PFSK-1 (cell line): ENCODE measurements around the gene MED4.

Experiments used
- FOXP2 ChIP-seq: optimal IDR thresholded peaks from 2 replicates; pipeline ENCODE3; 2011; ENCODE audit warnings: borderline replicate concordance, control low read depth, inconsistent platforms; ENCODE audit not compliant: insufficient read depth; ENCODE audit errors: extremely low read length, extremely low read depth
- POLR2AphosphoS5 ChIP-seq: IDR thresholded peaks from 2 replicates; pipeline ENCODE4 v1.6.1; 2012; ENCODE audit warnings: low read depth, mild to moderate bottlenecking, control low read depth, low read length, moderate library complexity
- SIN3A ChIP-seq: IDR thresholded peaks from 2 replicates; pipeline ENCODE4 v1.6.1; 2012; ENCODE audit warnings: mild to moderate bottlenecking, low read length, moderate library complexity, borderline replicate concordance; ENCODE audit not compliant: insufficient read depth
- TAF1 ChIP-seq: IDR thresholded peaks from 2 replicates; pipeline ENCODE4 v1.6.1; 2012; ENCODE audit warnings: low read length, control low read depth, borderline replicate concordance; ENCODE audit not compliant: insufficient read depth
- TF ChIP-seq, protein P1 (sequence below), 2 experiments: IDR thresholded peaks; 2 replicates each; pipeline versions ENCODE4 v1.6.1 to v1.8.0; 2011 to 2012; ENCODE audit warnings: low read depth in 2 of 2, low read length in 2 of 2, control low read depth in 1 of 2, inconsistent platforms in 1 of 2, mild to moderate bottlenecking in 1 of 2, moderate library complexity in 1 of 2; ENCODE audit not compliant: insufficient read depth in 1 of 2

Gene MED4

DNA sequence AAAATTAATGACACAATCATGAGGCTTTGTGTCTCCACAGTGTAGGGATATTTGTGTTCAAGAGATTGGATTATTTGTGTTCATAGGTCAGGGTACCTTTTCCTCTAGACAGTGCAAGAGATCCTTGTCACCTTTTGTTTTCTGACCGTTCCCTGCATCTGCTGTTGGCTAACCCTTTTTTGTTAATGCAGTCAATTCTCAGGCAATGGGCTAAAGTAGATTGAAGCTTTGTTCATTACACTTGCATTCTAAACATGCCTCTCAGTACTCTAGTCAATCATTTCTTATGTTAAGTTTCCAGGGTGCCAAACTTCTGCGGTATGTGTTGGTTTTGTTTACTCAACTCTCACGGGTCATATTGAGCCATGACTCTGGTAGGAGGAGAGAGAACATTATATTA is 1.8 kb upstream of the MED4 start:
- TF ChIP-seq SIN3A (no peak), TAF1 (no peak), FOXP2 (no peak), POLR2AphosphoS5 (no peak)
- TF ChIP-seq, protein P1, sequence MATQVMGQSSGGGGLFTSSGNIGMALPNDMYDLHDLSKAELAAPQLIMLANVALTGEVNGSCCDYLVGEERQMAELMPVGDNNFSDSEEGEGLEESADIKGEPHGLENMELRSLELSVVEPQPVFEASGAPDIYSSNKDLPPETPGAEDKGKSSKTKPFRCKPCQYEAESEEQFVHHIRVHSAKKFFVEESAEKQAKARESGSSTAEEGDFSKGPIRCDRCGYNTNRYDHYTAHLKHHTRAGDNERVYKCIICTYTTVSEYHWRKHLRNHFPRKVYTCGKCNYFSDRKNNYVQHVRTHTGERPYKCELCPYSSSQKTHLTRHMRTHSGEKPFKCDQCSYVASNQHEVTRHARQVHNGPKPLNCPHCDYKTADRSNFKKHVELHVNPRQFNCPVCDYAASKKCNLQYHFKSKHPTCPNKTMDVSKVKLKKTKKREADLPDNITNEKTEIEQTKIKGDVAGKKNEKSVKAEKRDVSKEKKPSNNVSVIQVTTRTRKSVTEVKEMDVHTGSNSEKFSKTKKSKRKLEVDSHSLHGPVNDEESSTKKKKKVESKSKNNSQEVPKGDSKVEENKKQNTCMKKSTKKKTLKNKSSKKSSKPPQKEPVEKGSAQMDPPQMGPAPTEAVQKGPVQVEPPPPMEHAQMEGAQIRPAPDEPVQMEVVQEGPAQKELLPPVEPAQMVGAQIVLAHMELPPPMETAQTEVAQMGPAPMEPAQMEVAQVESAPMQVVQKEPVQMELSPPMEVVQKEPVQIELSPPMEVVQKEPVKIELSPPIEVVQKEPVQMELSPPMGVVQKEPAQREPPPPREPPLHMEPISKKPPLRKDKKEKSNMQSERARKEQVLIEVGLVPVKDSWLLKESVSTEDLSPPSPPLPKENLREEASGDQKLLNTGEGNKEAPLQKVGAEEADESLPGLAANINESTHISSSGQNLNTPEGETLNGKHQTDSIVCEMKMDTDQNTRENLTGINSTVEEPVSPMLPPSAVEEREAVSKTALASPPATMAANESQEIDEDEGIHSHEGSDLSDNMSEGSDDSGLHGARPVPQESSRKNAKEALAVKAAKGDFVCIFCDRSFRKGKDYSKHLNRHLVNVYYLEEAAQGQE (IDR thresholded peaks at IDR 0.05; ENCODE audit: insufficient read depth in 1 of 2, low read depth in 2 of 2, low read length in 2 of 2), result no peak

DNA sequence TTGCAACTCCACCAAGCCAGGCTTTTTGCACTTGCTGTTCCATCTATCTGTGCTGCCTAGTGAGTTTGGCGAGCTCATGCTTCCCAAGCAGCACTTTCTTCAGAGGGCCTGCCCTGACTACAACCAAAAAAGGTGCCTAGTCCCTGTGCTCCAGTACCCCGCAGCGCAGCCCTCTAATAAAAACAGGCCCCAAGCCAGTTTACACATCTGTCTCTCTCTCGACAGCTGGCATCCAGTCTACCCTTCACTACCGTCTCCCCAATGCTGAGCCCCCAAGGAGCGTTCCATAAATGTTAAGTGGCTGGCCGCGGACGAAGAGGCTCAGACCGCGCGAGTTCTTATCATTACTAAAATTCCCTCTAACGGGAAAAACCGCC is 512 bp downstream of the MED4 start:
- no peak for TF ChIP-seq TAF1
- TF ChIP-seq SIN3A, result no peak
- no peak for TF ChIP-seq FOXP2
- TF ChIP-seq, protein P1 (IDR thresholded peaks at IDR 0.05; ENCODE audit: insufficient read depth in 1 of 2, low read depth in 2 of 2, low read length in 2 of 2), result no peak
- no peak for TF ChIP-seq POLR2AphosphoS5

DNA sequence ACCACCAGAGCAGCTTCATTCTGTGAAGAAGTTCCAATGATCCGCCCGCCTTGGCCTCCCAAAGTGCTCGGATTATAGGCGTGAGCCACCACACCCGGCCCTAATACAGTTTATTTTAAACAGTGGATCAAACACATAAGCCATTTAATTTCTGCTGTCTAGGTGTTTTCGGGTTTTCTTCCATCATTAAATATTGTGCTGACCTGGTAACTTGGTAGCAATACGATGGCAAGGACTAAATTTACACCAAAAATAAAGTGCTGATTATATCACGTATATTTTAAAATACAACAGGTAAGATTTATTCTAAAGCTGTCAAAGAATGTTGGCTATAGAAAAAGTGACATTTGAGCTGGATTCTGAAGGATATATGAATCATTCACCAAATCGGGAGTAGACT is 1.3 kb downstream of the MED4 start:
- no peak for TF ChIP-seq SIN3A
- TF ChIP-seq TAF1, result no peak

DNA sequence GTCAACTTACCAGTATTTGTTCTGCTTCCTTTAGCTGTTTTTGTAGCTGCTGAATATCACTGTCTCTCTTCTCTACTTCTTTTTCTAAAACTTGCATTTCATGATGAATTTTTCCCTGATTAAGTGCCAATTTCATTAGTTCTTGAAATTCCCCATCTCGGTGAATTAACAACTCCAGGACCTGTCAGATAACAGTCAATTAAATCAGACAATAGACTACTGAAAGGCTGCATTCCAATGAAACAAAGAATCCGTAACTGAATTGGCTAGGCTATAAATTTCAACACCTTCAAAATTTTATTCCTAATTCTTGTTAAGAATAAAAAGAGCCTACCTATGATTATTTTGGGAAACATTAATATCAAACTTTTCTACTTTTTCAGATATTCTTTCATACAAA is 8.6 kb downstream of the MED4 start:
- TF ChIP-seq POLR2AphosphoS5, result no peak
- TF ChIP-seq FOXP2, result no peak
- no peak for TF ChIP-seq SIN3A
- TF ChIP-seq, protein P1 (IDR thresholded peaks at IDR 0.05; ENCODE audit: insufficient read depth in 1 of 2, low read depth in 2 of 2, low read length in 2 of 2), result no peak
- TF ChIP-seq TAF1, result no peak

DNA sequence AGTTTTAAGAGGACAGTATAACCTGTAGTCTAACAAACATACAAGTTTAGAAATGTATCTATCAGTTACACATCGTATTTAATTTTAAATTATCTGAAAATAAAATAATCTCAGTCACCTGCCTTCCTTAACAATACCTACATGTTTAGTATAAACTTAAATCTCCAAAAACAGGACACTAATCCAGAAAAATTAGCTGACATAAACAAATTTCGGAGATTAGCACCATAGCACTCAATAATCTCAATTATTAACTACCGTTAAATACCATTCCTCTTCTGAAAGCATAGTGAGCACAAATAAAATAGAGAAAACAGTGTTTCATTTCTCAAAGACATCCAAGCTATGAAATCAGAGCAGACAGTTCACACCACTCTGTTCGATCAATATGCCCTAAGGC is 13.2 kb downstream of the MED4 start:
- TF ChIP-seq SIN3A (no peak), TAF1 (no peak), POLR2AphosphoS5 (no peak), FOXP2 (no peak)
- TF ChIP-seq, protein P1 (IDR thresholded peaks at IDR 0.05; ENCODE audit: insufficient read depth in 1 of 2, low read depth in 2 of 2, low read length in 2 of 2), result no peak
